GM06990 (cell line): ENCODE results near the gene G6PD.

Experiments
- DNase-seq: peaks from one replicate; pipeline ENCODE4 v3.0.0-alpha.2; 2011; ENCODE audit not compliant: insufficient read length; ENCODE audit errors: extremely low read depth
- H3K27me3 ChIP-seq: replicated peaks from 2 replicates; pipeline ENCODE4 v1.6.0; 2011; ENCODE audit warnings: low read length; ENCODE audit not compliant: control insufficient read depth, insufficient read depth
- H3K36me3 ChIP-seq: 2 replicates; pipeline ENCODE4 v1.5.1; 2011; ENCODE audit warnings: low read length; ENCODE audit not compliant: control insufficient read depth, insufficient read depth
- H3K4me3 ChIP-seq: replicated peaks from 2 replicates; pipeline ENCODE4 v1.5.1; 2011; ENCODE audit warnings: low read depth, mild to moderate bottlenecking, control low read depth, low read length
- TF ChIP-seq, protein P1 (sequence below): IDR thresholded peaks from 2 replicates; pipeline ENCODE4 v1.5.1; 2011; ENCODE audit warnings: low read length, control low read depth, mild to moderate bottlenecking, inconsistent platforms; ENCODE audit not compliant: insufficient read depth, poor library complexity, severe bottlenecking

Gene G6PD

DNA sequence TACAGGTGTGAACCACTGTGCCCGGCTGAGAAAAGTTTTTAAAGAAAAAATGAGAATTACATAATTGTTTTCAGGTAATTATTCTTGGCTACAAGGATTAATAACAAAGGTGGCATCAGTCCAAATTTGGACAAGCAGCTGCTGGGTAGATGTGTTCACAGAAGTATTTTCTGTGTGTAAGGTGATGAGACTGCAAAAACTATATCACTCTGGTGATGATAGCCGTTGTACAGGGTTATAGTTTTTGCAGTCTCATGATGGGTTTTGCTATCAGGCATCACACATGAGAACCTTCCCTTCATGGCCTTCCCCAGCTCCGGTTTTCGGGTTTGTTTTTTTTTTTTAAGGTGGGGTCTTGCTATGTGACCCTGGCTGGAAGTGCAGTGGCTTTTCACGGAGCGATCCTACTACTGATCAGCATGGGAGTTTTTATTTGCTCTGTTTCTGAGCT, 51.1 kb downstream of the G6PD start:
- no peaks in the 10 kb centered on the region for H3K36me3 ChIP-seq
- H3K27me3 ChIP-seq: no peaks in the 10 kb centered on the region
- no peak overlapping the region for H3K4me3 ChIP-seq
- DNase-seq: no peak
- TF ChIP-seq, protein P1, sequence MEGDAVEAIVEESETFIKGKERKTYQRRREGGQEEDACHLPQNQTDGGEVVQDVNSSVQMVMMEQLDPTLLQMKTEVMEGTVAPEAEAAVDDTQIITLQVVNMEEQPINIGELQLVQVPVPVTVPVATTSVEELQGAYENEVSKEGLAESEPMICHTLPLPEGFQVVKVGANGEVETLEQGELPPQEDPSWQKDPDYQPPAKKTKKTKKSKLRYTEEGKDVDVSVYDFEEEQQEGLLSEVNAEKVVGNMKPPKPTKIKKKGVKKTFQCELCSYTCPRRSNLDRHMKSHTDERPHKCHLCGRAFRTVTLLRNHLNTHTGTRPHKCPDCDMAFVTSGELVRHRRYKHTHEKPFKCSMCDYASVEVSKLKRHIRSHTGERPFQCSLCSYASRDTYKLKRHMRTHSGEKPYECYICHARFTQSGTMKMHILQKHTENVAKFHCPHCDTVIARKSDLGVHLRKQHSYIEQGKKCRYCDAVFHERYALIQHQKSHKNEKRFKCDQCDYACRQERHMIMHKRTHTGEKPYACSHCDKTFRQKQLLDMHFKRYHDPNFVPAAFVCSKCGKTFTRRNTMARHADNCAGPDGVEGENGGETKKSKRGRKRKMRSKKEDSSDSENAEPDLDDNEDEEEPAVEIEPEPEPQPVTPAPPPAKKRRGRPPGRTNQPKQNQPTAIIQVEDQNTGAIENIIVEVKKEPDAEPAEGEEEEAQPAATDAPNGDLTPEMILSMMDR: no peak

DNA sequence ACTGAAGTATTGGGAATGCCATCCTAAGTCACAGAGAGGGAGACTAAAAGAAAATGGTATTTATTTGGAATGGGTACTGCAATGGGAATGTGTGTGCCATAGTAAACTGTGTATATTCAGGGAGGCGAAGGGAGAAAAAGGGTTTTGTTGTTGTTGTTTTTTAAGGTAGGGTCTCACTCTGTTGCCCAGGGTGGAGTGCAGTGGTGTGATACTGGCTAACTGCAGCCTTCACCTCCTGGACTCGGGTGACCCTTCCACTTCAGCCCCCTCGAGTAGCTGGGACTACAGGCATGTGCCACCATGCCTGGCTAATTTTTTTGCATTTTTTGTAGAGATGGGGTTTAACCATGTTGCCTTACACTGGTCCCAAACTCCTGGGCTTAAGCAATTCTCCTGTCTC, 51.9 kb downstream of the G6PD start:
- DNase-seq: no peak
- Histone ChIP-seq H3K4me3 (no peak overlapping the region), H3K27me3 (no peaks in the 10 kb centered on the region), H3K36me3 (no peaks in the 10 kb centered on the region)
- TF ChIP-seq, protein P1: no peak

DNA sequence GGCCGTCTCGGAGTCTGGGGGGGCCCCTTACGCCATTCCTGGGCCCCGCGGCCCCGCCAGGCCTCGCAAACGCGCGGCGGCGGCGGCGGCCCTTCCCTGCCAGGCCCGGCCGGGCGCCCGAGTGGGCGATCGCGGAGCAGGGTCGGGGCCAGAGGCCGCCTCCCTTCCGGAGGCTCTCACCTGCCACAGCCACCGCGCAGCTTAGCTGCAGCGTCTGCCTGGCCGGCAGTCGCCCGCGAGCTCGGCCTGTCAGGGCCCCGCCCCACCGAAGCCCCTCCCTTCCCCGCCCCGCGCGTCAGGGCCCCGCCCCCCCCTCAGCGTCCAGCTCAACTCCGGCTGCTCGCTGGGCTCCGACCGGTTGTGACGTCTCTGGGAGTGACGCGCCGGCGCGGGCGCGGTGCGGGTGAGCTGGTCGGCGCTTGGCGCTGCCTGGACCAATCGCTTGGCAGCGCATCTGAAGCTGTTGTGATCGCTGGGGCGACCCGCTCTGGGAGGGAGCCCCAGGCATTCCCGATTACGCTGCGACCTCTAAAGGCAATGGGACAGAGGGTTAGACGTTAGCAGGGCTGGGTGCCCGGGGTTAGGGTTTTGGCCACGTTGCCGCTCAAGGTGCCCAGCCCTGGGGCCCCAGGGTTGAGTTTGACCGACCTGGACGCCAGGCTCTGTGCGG, 56.1 kb downstream of the G6PD start, which contains the start of gene SLC10A3:
Gene SLC10A3 (minus strand): TSS at position 216 of the 670 bp plus-strand sequence. CDS start 1,689 bp downstream, outside the sequence.
- no peaks in the 10 kb centered on the region for H3K27me3 ChIP-seq
- peak; percentile 97 for DNase-seq
- TF ChIP-seq, protein P1: no peak
- H3K4me3 ChIP-seq: peak within 1 kb of the TSS; percentile 73
- peaks cover 2% of the 10 kb centered on the region; the same call in 1 of the 2 replicates for H3K36me3 ChIP-seq

DNA sequence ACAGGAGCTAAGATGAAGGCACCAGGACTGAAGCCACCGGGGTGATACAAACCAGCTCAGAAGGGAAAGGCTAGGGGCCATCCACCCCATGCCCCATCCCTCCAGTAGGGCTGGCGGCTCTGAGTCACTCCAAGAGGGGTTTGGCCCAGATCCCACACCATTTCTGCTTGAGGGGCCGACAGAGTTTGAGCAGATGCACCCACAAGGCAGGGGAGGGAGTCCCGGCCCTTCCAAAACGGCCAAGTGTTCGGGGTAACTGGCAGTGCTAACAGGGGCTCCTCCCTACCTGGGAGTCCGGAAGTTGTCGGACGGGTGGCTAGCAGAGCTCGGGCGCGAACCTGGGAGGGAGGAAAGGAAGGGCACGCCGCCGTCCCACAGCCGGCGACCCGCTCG, 56.6 kb downstream of the G6PD start:
- no peak for DNase-seq
- Histone ChIP-seq H3K4me3 (peak overlapping the region; percentile 68), H3K36me3 (peaks cover 3% of the 10 kb centered on the region; the same call in 1 of the 2 replicates), H3K27me3 (no peaks in the 10 kb centered on the region)
- TF ChIP-seq, protein P1: no peak

DNA sequence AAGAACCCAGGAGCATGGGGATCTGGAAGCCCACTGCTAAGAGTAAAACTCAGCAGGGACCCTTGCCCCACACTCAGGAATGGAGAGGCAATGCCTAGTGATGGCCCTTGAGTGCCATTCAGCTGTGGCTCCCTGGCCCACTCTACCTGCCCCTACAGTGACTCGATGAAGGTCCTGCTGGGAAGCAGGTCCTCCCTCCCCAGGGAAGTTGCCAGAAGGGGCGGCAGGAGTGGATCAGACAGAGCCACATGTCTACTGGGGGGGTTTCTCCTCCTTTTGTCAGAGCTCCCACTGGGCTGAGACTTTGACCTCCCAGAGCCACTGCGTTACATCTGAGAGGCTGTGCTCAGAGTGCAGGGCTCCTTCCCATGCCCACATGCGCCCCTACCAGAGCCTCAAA, 57.5 kb downstream of the G6PD start:
- peaks cover 6% of the 10 kb centered on the region for H3K36me3 ChIP-seq
- H3K27me3 ChIP-seq: no peaks in the 10 kb centered on the region
- no peak for DNase-seq
- TF ChIP-seq, protein P1: no peak
- H3K4me3 ChIP-seq: peak overlapping the region; percentile 68
